HG02938 (cell line): Measurements from ENCODE around the gene CLASP1.

Experiments used
- ATAC-seq: cut with Tn5 transposase; IDR thresholded peaks from one replicate; pipeline ENCODE4 v1.9.1; 2021; ENCODE audit warnings: mild to moderate bottlenecking, moderate library complexity; ENCODE audit not compliant: unreplicated experiment

Gene CLASP1

DNA sequence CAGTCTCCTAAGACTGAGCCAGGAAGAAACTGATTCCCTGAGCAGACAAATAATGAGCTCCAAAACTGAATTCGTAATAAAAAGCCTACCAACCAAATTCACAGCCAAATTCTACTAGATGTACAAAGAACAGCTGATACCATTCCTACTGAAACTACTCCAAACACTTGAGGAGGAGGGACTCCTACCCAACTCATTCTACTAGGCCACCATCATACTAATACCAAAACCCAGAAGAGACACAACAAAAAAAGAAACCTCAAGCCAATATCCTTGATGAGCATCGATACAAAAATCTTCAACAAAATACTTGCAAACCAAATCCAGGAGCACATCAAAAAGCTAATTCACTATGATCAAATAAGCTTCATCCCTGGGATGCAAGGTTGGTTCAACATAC, 98.6 kb downstream of the CLASP1 start:
- ATAC-seq, result no peak

- ATAC-seq, result no peak
Measured at GRCh38 chr2:121547646-121548045, 101.6 kb downstream of the CLASP1 start.

DNA sequence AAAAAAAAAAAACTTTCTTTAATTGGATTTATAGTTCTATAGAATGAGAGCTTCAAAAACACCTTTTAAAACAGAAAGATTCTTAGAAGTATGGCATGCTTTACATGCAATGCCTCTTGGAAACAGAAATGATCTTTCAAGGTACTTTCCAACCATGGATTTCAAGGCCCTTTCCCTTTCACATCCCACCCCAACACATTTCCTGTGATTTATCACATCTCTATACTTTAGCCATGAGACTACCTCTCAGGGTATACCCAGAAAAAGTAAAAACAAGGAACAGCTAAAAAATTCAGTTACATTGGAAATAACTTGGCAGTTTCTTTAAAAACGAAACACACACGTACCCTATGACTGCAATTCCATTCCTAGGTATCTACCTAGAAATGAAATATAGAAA, 103.3 kb downstream of the CLASP1 start:
- no peak for ATAC-seq

- no peak for ATAC-seq
Measured at GRCh38 chr2:121545257-121545656, 104.0 kb downstream of the CLASP1 start.

DNA sequence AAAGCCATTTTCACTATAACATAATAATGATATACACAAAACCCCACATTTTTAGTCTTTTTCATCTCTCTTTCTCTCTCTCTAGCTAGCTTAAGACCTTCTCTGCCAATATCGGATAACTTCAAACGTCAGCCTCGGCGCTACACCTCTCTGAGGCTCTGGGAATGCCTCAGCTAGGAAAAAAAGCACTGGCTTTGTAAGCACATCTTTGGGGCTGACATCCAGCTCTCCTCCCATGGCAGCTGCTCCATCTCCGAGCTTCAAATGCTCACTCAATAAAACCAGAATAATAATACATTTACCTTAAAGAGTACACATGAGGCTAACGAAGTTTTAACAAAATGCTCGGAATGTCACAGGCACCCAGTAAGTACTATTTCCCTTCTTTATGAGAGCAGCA, 107.8 kb downstream of the CLASP1 start:
- no peak for ATAC-seq

DNA sequence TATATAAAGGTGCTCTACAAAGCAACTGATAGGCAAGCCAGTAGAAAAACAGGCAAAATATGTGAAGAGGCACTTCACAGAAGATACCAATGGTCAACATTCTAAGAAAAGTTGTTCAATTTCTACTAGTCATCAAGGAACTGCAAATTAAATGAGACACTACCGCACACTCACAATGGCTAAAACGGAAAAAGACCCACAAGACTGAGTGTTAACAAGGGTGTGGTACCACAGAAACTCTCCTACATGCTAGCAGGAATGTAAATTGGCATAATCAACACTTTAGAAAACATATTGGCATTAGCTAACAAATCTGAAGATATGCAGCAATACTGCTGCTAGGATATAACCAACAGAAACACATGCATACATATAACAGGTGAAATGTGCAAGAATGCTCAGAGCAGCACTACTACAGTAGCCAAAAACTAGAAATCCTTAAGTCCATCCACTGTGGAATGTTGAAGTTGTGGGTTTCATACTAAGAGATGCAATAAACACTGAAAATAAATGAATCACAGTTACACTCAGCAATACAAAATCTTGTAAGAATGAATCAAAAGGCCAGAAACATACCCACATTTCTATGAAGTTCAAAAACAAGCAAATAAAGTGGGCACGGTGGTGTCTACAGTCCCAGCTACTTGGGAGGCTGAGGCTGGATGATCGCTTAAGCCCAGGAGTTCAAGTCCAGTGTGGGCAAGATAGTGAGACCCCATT, 109.4 kb downstream of the CLASP1 start:
- ATAC-seq, result no peak

GRCh38 chr2:121536850-121537557, 112.3 kb downstream of the CLASP1 start:
- ATAC-seq, result no peak

DNA sequence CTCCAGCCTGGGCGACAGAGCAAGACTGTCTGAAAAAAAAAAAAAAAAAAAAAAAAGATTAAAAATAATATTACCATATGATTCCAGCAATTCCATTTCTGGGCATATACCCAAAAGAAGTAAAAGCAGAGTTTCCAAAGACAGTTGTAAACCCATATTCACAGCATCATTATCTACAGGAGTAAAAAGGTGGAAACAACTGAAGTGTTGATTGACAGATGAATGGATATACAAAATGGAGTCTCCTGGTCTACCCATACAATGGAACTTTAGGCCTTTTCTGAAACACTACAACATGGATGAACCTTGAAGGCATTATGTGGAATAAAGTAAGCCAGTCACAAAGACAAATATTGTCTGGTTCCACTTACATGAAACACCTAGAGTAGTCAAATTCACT, 112.9 kb downstream of the CLASP1 start:
- ATAC-seq, result no peak

GRCh38 chr2:121534007-121534406, 115.3 kb downstream of the CLASP1 start:
- no peak for ATAC-seq

DNA sequence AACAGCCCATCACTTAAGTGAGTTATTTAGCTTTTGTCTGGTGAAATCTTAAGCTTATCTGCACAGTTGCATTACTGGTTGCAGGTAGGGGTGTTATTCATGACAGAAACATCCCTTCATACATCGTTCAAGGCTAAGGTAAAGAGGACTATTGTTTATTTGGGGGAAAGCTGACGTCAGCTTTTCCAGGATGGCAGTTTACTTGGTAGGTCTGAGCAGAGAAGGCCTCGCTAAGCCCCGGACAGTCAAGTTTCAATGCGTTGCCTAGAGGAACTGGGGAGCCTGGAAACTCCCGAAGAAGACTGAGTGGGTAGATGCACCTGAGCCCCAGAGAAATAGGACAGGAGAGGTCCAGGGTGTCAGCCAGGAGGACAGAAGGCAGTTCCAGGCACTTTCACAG, 116.4 kb downstream of the CLASP1 start:
- no peak for ATAC-seq

DNA sequence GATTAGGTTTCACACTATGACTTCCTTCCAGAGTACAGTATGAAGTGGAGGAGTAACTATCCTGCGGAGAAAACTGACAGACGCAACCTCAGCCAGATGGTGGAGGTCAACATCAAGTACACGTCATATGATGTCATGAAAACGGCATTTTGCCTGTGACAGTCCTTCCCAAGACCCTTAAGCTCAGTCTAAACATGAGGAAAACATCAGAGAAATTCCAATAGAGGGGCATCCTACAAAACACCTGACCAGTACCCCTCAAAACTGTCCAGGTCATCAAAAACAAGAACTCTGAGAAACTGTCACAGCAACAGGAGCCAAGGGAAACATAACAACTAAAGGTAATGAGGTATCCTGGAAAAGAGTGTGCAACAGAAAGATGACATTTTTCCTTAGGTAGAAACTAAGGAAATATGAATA, 116.9 kb downstream of the CLASP1 start:
- ATAC-seq, result no peak

- peak; percentile 59 for ATAC-seq
Measured at GRCh38 chr2:121530212-121530705, 119.0 kb downstream of the CLASP1 start.

- no peak for ATAC-seq
Measured at GRCh38 chr2:121529439-121530211, 119.6 kb downstream of the CLASP1 start.

DNA sequence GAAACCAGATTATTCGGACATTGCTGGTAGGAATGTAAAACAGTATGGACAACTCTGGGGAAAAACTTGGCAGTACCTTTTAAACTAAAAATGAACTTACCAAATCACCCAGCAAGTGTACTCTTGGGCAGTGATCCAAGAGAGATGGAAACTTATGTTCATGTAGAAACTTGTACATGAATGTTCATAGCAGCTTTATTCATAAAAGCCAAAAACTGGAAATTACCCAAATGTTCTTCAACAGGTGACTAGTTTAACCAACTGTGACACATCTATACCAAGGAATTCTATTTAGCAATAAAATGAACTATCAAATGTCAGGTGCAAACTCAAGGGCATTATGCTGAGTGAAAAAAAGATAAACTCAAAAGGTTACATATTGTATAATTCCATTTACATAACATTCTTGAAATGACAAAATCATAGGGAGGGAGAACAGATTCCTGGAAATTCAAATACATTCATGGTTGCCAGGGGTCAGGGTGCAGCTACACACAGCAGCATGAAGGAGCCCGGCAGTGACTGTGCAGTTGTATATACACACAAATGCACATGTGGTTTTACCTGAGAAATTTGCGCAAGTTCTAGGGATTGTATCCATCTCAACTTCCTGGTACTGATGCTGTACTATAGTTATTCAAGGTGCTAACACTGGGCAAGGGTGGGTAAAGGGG, 122.1 kb downstream of the CLASP1 start:
- ATAC-seq, result no peak

GRCh38 chr2:121524685-121525425, 124.4 kb downstream of the CLASP1 start:
- ATAC-seq, result no peak

DNA sequence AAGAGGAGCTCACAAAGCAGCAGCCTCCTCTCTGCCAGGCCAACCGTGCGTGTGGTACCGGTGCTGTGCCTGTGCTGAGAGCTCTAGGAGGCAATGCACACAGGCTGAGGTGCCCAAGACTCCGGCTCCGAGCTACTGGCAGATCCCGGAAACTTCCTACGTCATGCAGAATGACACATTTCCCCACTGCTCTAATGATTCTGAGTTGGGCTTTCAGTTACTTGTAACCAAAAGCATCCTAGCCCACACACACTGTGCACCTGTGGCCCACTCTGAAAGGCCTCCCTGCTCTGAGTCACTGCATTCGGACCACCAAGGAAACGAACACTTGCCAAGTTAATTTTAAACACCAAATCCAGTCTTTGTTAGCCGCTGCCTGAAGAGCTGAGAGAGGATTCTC, 127.9 kb downstream of the CLASP1 start:
- ATAC-seq, result no peak

- no peak for ATAC-seq
Measured at GRCh38 chr2:121520641-121520994, 128.6 kb downstream of the CLASP1 start.

DNA sequence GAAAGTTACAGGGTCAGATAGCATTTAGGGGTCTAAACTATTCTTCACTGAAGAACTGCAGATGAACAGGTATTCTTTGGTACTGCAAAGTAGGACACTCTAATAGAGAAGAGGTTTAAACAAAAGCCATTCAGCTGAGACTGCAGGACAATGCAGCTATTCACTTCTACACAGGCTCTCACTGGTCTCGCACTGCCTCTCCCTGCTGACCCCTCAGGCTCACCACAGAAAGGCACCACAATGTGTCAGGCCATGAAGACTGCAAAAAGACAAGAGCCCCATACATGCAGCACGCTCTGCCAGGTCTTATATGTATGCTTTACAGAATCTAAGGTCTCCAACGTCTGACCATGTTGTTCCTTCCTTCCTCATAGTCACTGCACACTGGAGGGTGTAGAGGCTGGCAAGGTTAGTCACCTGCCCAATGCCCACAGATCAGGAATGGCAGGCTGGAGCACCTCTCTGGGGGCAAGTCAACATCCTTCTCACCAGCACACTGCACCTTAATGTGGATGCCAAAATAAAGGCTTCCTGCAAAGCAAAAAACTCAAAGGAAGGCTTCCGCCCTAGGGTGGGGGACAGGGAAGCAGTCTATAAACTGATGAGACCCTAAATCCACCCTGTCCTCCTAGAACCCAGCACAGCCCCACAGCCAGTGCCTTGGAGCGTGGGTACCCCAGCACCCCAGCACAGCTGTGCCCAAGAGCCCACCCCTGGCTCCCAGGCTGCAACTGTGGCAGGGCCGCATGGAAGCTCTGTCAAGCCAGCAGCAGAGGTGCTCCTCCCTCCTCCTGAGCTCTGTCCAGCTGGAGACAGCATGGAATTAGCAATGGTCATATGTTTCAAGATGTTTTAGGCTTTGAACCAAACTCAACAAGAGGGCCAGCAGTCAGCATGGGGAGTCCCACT, 129.3 kb downstream of the CLASP1 start:
- no peak for ATAC-seq

DNA sequence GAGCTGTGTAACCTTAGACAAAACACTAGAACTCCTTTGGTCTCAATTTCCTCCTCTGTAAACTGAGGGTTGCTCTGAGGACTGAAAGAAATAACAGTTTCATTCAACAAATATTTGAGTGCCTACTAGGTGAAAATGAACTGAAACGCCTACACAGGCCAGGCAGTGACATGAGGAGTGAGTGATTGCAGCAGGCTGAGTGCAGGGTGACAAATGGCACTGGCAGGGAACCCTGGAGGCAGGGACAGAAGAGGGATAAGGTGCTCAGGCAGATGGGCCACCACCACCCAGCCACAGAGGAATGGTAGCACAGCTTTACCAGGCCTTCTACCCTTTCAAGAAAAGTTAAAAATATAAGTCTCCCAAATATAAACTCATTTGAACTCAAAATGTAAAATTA, 130.1 kb downstream of the CLASP1 start:
- no peak for ATAC-seq
